Breast epithelium (tissue), 4 donors: ENCODE data around the gene TNFRSF11A. TPM values are rescaled to one million over a fixed set of nuclear protein-coding genes. Genes with fewer than 3 reads are reported as not detected.

ENCODE experiments used
- DNase-seq, 2 donors: peaks; one replicate each; pipeline ENCODE4 v3.0.0-alpha.2; 2019; ENCODE audit warnings: low spot score in 2 of 2
- H3K27ac ChIP-seq, 2 donors: fragments of 200-600 bp; sonication (generic) in 1 of 2; one replicate each; pipeline ENCODE4 v1.5.1; 2016 to 2019; ENCODE audit warnings: mild to moderate bottlenecking in 1 of 2
- H3K27me3 ChIP-seq, 2 donors: fragments of 200-600 bp; sonication (generic) in 1 of 2; one replicate each; pipeline versions ENCODE4 v1.5.1 to v1.6.0; 2017 to 2019; ENCODE audit warnings: control low read depth in 1 of 2, mild to moderate bottlenecking in 1 of 2
- H3K36me3 ChIP-seq: fragments of 200-600 bp; one replicate; pipeline ENCODE4 v1.5.1; 2019
- H3K4me1 ChIP-seq, 2 donors: fragments of 200-600 bp; sonication (generic); one replicate each; pipeline ENCODE4 v1.5.1; 2016 to 2019; ENCODE audit warnings: control low read depth in 1 of 2
- H3K4me3 ChIP-seq, 3 donors: fragments of 200-600 bp; sonication (generic); 1 replicate in 2 of 3; 2 replicates in 1 of 3; pipeline ENCODE4 v1.5.1; 2016 to 2019; ENCODE audit warnings: mild to moderate bottlenecking in 3 of 3, moderate library complexity in 2 of 3
- H3K9me3 ChIP-seq, 2 donors: fragments of 200-600 bp; sonication (generic) in 1 of 2; one replicate each; pipeline ENCODE4 v1.5.1; 2016 to 2019; ENCODE audit warnings: control low read depth in 1 of 2
- POLR2A ChIP-seq: fragments of 450-650 bp; IDR thresholded peaks from one replicate; pipeline ENCODE4 v1.6.1; 2016; ENCODE audit warnings: antibody characterized with exemption, mild to moderate bottlenecking, moderate library complexity
- POLR2AphosphoS5 ChIP-seq, 3 donors: sonication (generic); formaldehyde crosslinking; IDR thresholded peaks; one replicate each; pipeline ENCODE4 v1.6.1; 2017; ENCODE audit warnings: antibody characterized with exemption in 3 of 3
- intact Hi-C: fragments of 100-400 bp; cut with DNase I; formaldehyde crosslinking; loops from one replicate; pipeline ENCODE4 v1.15.1; 2023; ENCODE audit warnings: low total_unique reads
- total RNA-seq, 3 donors: library from RNA; depleted of rRNA; stranded (reverse); fragments of >200 nt; gene quantifications; one replicate each; pipeline ENCODE4 v1.1.0, GENCODE V29; 2016
- TF ChIP-seq, protein P1 (sequence below), 3 donors: fragments of 450-650 bp; IDR thresholded peaks; one replicate each; pipeline ENCODE4 v1.5.1; 2016 to 2017; ENCODE audit warnings: antibody characterized with exemption in 3 of 3, mild to moderate bottlenecking in 3 of 3, moderate library complexity in 3 of 3

The TNFRSF11A gene
- total RNA-seq, 3 donors from 2014 or later: 4.2 to 6.4 (median 4.6) TPM

DNA sequence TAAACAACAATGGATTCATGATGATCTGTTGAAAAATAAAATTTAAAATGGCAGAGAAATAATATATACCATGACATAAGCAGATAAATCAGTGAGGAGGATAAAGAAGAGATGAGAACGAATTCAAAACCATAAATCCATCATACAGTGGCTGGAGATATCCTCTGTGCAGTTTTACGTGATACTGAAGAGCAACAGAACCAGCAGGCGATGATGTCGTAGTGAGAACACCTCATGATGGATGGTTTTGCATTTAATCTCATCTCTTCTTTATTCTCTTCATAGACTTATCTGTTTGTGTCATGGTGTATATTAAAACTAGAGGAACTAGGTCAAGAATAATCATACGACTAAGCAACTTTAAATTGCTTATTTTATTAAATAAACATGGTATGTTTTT is 56.3 kb downstream of the TNFRSF11A start:
- intact Hi-C loops: no loop called here
- H3K27ac ChIP-seq: no peak overlapping the region

GRCh38 chr18:62384068-62384467 is 59.0 kb downstream of the TNFRSF11A start:
- no peak overlapping the region for H3K27ac ChIP-seq
- H3K36me3 ChIP-seq: no peaks in the 10 kb centered on the region
- intact Hi-C loops: no loop called here
- no peak for TF ChIP-seq POLR2A
- TF ChIP-seq POLR2AphosphoS5 (IDR thresholded peaks at IDR 0.05): no peak
- TF ChIP-seq, protein P1, sequence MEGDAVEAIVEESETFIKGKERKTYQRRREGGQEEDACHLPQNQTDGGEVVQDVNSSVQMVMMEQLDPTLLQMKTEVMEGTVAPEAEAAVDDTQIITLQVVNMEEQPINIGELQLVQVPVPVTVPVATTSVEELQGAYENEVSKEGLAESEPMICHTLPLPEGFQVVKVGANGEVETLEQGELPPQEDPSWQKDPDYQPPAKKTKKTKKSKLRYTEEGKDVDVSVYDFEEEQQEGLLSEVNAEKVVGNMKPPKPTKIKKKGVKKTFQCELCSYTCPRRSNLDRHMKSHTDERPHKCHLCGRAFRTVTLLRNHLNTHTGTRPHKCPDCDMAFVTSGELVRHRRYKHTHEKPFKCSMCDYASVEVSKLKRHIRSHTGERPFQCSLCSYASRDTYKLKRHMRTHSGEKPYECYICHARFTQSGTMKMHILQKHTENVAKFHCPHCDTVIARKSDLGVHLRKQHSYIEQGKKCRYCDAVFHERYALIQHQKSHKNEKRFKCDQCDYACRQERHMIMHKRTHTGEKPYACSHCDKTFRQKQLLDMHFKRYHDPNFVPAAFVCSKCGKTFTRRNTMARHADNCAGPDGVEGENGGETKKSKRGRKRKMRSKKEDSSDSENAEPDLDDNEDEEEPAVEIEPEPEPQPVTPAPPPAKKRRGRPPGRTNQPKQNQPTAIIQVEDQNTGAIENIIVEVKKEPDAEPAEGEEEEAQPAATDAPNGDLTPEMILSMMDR (IDR thresholded peaks at IDR 0.05): no peak
- H3K27me3 ChIP-seq: no peaks in the 10 kb centered on the region
- DNase-seq: no peak
- peak overlapping the region in 2 of 3 donors; percentile 40 to 51 for H3K4me3 ChIP-seq
- no peaks in the 10 kb centered on the region for H3K4me1 ChIP-seq
- no peaks in the 10 kb centered on the region for H3K9me3 ChIP-seq

More for the DNA sequence above, 56.3 kb downstream of the TNFRSF11A start:
- no peaks in the 10 kb centered on the region for H3K9me3 ChIP-seq
- no peak overlapping the region for H3K4me3 ChIP-seq
- no peaks in the 10 kb centered on the region for H3K36me3 ChIP-seq
- DNase-seq: no peak
- no peaks in the 10 kb centered on the region for H3K27me3 ChIP-seq
- TF ChIP-seq POLR2AphosphoS5 (IDR thresholded peaks at IDR 0.05) (no peak), POLR2A (no peak)
- TF ChIP-seq, protein P1 (IDR thresholded peaks at IDR 0.05): no peak
- H3K4me1 ChIP-seq: no peaks in the 10 kb centered on the region

DNA sequence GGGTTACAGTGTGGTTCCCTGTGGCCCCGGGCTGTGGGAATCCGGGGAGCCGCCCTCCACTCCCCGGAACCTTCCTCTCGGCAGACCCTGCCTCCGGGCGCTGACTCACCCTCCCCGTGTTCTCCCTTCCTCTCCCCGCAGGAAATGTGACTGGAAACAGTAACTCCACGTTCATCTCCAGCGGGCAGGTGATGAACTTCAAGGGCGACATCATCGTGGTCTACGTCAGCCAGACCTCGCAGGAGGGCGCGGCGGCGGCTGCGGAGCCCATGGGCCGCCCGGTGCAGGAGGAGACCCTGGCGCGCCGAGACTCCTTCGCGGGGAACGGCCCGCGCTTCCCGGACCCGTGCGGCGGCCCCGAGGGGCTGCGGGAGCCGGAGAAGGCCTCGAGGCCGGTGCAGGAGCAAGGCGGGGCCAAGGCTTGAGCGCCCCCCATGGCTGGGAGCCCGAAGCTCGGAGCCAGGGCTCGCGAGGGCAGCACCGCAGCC is 59.5 kb downstream of the TNFRSF11A start:
- H3K4me1 ChIP-seq: no peaks in the 10 kb centered on the region
- no peak overlapping the region for H3K27ac ChIP-seq
- DNase-seq: no peak
- no peaks in the 10 kb centered on the region for H3K27me3 ChIP-seq
- TF ChIP-seq, protein P1 (IDR thresholded peaks at IDR 0.05): no peak
- TF ChIP-seq POLR2AphosphoS5 (IDR thresholded peaks at IDR 0.05) (no peak), POLR2A (no peak)
- H3K4me3 ChIP-seq: peak overlapping the region in 2 of 3 donors; percentile 40 to 51
- no peaks in the 10 kb centered on the region for H3K9me3 ChIP-seq
- intact Hi-C loops: no loop called here
- no peaks in the 10 kb centered on the region for H3K36me3 ChIP-seq

DNA sequence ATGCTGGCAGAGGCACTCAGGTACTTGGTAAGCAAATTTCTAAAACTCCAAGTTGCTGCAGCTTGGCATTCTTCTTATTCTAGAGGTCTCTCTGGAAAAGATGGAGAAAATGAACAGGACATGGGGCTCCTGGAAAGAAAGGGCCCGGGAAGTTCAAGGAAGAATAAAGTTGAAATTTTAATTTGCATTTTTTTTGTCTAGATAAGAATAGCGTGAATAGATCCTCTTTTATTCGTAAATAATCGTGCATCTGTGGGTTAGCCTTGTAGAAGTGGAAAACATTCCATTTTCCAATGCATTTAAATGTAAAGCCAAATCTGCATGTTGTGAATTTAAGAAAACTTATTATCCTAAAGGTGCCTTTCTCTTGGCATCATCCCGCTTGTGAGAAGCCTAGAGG is 61.0 kb downstream of the TNFRSF11A start:
- intact Hi-C loops: no loop called here
- no peak for TF ChIP-seq POLR2A
- TF ChIP-seq, protein P1 (IDR thresholded peaks at IDR 0.05): no peak
- no peak for TF ChIP-seq POLR2AphosphoS5 (IDR thresholded peaks at IDR 0.05)
- Histone ChIP-seq H3K36me3 (no peaks in the 10 kb centered on the region), H3K9me3 (no peaks in the 10 kb centered on the region), H3K27ac (no peak overlapping the region), H3K4me1 (no peaks in the 10 kb centered on the region), H3K27me3 (no peaks in the 10 kb centered on the region), H3K4me3 (no peak overlapping the region)
- no peak for DNase-seq

- Histone ChIP-seq H3K9me3 (no peaks in the 10 kb centered on the region), H3K27me3 (no peaks in the 10 kb centered on the region), H3K27ac (no peak overlapping the region), H3K4me3 (no peak overlapping the region), H3K36me3 (no peaks in the 10 kb centered on the region), H3K4me1 (no peaks in the 10 kb centered on the region)
- intact Hi-C loops: no loop called here
- no peak for DNase-seq
- no peak for TF ChIP-seq POLR2A
- TF ChIP-seq, protein P1 (IDR thresholded peaks at IDR 0.05): no peak
These were observed 61.5 kb downstream of the TNFRSF11A start for GRCh38 chr18:62386601-62387000.
